HFF-Myc (cell line): ENCODE data around the gene CHRNA4.

Source experiments
- DNase-seq: peaks from one replicate; pipeline ENCODE4 v3.0.0-alpha.2; 2011; ENCODE audit warnings: low read depth; ENCODE audit errors: extremely low read depth
- H3K4me3 ChIP-seq: replicated peaks from 2 replicates; pipeline ENCODE4 v1.5.1; 2011; ENCODE audit warnings: low read depth, mild to moderate bottlenecking, control low read depth, low read length
- CTCF ChIP-seq: IDR thresholded peaks from 2 replicates; pipeline ENCODE4 v1.5.1; 2012; ENCODE audit warnings: mild to moderate bottlenecking, low read depth, low read length, control low read depth; ENCODE audit errors: missing control alignments

The CHRNA4 gene

DNA sequence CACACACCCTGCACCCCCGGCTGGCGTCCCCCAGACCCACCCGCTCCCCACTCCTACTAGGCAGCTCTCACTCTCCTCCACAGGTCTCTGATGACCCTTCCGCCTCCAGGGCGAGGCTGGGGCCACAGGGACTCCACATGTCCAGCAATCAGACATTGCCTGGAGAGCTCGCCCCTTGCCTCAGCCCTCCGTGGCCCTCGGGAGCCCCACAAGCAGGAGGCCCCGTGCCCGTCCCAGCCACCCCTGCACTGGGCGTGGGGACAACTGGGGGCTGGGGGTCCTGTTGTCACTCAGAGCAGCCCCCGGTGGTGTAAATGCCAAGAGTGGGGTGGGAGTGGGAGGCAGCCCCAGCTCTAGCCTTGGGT lies 66.6 kb downstream of the CHRNA4 start:
- no peak for TF ChIP-seq CTCF
- DNase-seq = no peak
- no peak overlapping the region for H3K4me3 ChIP-seq

- TF ChIP-seq CTCF = no peak
- no peak for DNase-seq
- H3K4me3 ChIP-seq = no peak overlapping the region
These were observed 67.1 kb downstream of the CHRNA4 start for GRCh38 chr20:63293871-63294535.

- DNase-seq = no peak
- no peak for TF ChIP-seq CTCF
- H3K4me3 ChIP-seq = no peak overlapping the region
These were observed 67.7 kb downstream of the CHRNA4 start for GRCh38 chr20:63293456-63293855.
